Stimulated activated CD4-positive, alpha-beta T cell treated with anti-CD3 and anti-CD28 coated beads, Interleukin-1b, Interleukin-23, amount 100 ng/mL, for 24 hours (primary cell): ENCODE measurements around the gene SPON2.

Source experiments
- DNase-seq, 4 experiments: peaks; one replicate each; pipeline ENCODE4 v3.0.0-alpha.2; 2020; ENCODE audit warnings: low read depth in 4 of 4, low spot score in 1 of 4

SPON2 gene

GRCh38 chr4:1195109-1195671 lies 22.8 kb upstream of the SPON2 start:
- no peak for DNase-seq

GRCh38 chr4:1194010-1194900 lies 21.9 kb upstream of the SPON2 start:
- no peak for DNase-seq

GRCh38 chr4:1193206-1194009 lies 21.0 kb upstream of the SPON2 start:
- no peak for DNase-seq

- no peak for DNase-seq
Measured at GRCh38 chr4:1192493-1193205, 20.3 kb upstream of the SPON2 start.

- DNase-seq = no peak
Measured at GRCh38 chr4:1192091-1192492, 19.7 kb upstream of the SPON2 start.

GRCh38 chr4:1191621-1192020 lies 19.2 kb upstream of the SPON2 start:
- DNase-seq = no peak

GRCh38 chr4:1187182-1187581 lies 14.8 kb upstream of the SPON2 start:
- DNase-seq = no peak

GRCh38 chr4:1183985-1184773 lies 11.8 kb upstream of the SPON2 start:
- no peak for DNase-seq

- DNase-seq = no peak
Measured at GRCh38 chr4:1182313-1182712, 9.9 kb upstream of the SPON2 start.

- no peak for DNase-seq
Measured at GRCh38 chr4:1180663-1181062, 8.3 kb upstream of the SPON2 start.

GRCh38 chr4:1179976-1180375 lies 7.6 kb upstream of the SPON2 start:
- no peak for DNase-seq

- no peak for DNase-seq
Measured at GRCh38 chr4:1179089-1179441, 6.7 kb upstream of the SPON2 start.

- no peak for DNase-seq
Measured at GRCh38 chr4:1178300-1179088, 6.1 kb upstream of the SPON2 start.

- no peak for DNase-seq
Measured at GRCh38 chr4:1177274-1178141, 5.1 kb upstream of the SPON2 start.

- no peak for DNase-seq
Measured at GRCh38 chr4:1176398-1177273, 4.3 kb upstream of the SPON2 start.

GRCh38 chr4:1175635-1176229 lies 3.3 kb upstream of the SPON2 start:
- DNase-seq = no peak

GRCh38 chr4:1174941-1175634 lies 2.7 kb upstream of the SPON2 start:
- no peak for DNase-seq
